ENCODE data around the gene TMEM170A.
"Not testable (repeated sequence)": the region's sequence is repeated elsewhere in the genome, so short reads cannot be mapped to it uniquely, and the experiment has no call there.

The TMEM170A gene, protein sequence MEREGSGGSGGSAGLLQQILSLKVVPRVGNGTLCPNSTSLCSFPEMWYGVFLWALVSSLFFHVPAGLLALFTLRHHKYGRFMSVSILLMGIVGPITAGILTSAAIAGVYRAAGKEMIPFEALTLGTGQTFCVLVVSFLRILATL

DNA sequence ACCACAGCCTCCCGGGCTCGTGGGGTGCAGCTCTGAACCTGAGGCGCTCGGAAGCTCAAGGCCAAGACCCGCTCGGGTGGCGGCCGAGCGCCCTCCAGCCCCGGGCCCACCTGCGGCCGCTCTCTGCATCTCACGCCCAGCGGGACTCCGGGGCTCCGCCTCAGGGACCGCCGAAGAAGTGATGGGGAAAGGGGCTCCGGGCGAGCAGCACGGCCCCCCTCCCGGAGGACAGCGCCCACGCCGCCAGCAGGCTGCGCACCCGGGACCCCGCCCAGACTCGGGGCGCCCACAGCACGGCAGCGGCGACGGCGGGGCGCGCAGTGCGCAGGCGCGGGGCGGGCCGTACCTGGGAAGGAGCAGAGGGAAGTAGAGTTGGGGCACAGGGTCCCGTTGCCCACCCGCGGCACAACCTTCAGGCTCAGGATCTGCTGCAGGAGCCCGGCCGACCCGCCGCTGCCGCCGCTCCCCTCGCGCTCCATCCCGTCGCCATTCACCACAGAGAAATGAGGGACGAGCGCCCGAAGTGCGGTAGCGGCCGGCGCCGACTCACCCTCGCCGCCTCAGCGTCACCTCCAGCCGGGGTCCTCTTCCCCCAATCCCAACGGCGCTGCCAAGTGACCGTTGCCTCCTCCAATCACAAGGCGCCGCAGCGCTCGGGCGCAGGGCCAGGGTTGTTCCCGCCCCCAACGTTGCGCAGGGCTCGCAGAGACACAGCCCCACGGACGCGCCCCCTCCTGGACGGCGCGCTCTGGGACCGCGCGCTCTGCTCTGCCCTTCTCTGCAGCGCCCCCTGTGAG is at the start of gene TMEM170A:
Gene TMEM170A, minus strand, starts transcription at position 568 of the 797 bp plus-strand sequence. Its CDS starts 89 bp downstream, at position 479.
- in situ Hi-C loops (cut with MboI; ENCODE audit: low sequenced_read_pairs): no loop called here

DNA sequence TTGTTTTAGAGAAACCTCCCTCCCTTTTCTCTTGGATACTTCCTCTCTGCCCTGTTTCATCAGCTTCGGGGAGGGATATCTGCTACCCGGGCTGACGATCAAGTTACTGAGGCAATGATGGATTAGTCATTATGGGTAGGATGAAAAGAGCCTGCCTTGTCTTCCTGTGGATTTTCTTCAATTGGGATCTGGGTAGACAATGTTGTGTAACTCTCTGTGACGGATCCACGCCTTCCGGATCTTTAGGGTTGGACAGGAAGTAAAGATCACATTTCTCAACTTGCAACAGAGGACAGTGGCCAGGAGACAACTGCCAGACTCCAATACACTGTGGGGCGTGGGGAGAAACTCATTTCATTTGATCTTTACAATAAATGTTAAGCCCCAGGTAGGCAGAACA is 42.1 kb upstream of the TMEM170A start:
- in situ Hi-C loops (cut with MboI; ENCODE audit: low sequenced_read_pairs): no loop called here

DNA sequence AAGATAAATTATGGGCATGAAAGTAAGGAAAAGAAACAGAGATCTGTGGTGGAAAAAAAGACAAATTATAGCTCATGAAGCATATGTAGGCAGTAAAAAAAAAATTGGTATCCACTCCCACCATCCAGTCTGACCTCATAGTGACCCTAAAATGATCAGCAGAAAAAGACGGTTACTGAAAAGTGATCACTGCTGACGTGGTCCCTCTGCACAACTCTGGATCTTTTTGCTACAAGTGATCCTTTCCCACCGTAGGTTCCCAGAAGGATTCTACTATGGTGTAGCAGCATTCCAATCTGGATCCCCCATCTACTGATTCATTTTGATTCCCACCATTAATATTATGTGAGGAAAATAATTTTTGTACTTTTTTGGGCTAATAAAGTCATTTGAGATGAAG is 41.6 kb upstream of the TMEM170A start:
- in situ Hi-C loops (cut with MboI; ENCODE audit: low sequenced_read_pairs): no loop called here

DNA sequence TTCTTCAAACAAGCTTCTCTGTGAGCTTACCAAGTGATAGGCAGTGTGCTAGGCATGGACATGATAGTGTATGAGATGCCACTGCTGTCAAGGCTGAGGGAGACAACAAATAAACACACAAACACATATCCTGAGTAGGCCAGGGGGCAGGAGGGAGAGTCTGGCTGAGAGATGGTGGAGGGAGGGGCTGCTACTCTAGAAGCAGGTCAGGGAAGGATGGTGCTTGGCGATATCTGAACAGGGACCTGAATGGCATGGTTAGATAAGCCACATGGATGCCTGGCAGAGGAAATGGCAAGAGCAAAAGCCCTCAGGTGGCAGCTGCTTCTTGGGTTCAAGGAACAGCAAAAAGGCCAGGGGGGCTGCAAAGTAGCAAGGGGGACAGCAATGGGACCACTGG is 39.3 kb upstream of the TMEM170A start:
- in situ Hi-C loops (cut with MboI; ENCODE audit: low sequenced_read_pairs): no loop called here

DNA sequence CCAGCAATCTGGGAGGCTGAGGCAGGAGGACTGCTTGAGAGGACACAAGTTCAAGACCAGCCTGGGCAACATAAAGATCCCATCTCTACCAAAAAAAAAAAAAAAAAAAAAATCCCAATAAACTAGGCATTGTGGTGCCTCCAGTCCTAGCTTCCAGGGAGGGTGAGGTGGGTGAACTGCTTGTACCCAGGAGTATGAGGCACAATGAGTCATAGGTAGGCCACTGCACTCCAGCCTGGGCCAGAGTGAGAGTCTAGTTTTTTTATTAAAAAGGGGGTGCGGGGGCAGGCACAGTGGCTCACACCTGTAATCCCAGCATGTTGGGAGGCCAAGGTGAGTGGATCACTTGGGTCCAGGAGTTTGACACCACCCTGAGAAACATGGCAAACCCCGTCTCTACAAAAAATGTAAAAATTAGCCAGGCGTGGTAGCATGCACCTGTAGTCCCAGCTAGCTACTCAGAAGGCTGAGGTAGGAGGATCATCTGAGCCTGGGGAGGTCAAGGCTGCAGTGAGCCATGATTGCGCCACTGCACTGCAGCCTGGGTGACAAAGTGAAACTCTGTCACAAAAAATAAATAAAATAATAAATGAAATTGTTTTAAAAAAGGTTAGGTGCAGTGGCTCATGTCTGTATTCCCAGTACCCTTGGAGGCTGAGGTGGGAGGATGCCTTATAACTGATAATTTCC is 38.6 kb upstream of the TMEM170A start:
- in situ Hi-C loops (cut with MboI; ENCODE audit: low sequenced_read_pairs): no loop called here

DNA sequence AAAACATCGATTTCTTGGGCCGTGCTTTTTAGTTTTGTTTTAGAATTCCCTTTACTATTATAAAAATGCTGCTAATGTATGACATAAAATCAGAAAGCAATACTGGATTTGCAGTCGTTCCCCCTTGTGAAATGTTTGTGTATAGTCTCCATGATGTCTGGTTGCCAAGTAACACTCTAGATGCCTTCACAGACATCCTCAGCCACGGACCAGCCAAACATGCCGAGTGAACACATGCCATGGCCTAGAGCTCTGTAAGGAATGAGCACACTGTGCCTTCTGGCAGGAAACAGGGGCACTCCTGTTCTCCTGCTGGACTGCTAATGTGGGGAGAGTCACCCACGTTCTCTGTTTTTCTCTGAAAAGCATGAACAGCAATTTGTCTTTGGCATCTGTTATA is 37.3 kb upstream of the TMEM170A start:
- in situ Hi-C loops (cut with MboI; ENCODE audit: low sequenced_read_pairs): not testable (repeated sequence)

DNA sequence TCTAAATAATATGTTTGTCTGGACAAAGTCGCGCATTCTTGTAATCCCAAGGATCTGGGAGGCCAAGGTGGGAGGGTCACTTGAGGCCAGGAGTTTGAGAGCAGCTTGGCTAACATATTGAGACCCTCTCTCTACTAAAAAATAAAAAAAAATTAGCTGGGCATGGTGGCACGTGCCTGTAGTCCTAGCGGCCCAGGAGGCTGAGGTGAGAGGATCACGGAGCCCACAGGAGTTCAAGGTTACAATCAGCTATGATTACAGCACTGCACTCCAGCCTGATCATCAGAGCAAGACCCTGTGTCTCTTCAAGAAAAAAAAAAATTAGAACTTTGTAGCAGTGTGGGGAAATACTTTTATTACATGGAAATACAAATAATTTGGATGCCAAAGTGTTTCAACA is 36.9 kb upstream of the TMEM170A start:
- in situ Hi-C loops (cut with MboI; ENCODE audit: low sequenced_read_pairs): no loop called here

DNA sequence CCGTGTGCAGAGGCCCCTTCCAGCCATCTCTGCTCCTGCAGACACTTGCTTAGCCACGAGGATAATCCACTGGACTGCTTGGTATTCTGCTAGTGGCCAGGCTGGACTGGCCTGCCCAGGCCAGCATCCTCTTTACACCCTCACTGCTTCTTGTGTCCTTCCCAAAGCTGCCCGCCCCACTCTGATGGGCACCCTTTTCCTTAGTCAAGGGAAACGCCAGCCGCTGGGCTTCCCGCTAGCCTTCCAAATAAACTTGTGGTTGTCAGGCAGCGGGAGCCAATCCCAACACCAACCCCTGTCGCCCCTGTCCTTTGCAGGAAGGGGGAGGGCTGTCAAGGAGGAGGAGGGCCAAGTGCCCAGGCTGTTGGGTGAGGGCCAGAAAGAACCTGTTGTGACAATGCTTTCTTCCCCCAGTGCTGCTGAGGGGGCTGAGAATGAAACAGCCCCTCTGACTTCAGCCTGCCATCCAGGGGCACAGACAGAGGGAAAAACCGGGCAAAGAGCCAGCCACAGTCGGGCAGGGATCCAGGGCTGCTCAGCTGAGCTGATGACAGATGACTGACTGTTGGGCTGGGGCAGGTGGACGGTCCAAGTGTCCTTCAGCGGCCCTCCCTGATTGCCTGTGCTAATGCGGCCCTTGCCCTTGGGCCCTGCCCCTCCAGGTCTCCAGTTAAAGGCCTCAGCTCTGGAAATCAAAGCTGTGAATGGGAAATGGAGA is 34.3 kb upstream of the TMEM170A start:
- in situ Hi-C loops (cut with MboI; ENCODE audit: low sequenced_read_pairs): loop anchor here (25.0 kb wide), 1 partner anchor 264 kb away; no protein-coding TSS in a partner anchor

DNA sequence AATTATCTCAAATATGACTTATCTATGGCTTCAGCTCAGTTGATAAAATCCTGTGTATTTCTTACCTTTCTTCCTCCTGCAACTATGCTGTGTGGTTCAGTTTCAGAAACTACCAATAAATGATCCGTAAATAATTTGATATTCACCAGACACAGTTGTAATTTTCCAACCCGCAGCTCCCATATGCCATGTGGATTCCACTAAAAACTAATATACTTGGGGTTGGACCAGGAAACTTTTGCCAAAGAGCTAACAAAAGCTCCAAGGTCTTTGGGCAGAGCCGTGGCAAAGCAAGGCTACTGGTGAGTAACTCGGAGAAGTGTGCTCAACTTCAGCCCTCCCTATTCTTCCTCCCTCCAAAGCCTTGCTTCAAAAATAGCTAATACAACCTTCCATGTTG is 33.1 kb upstream of the TMEM170A start:
- in situ Hi-C loops (cut with MboI; ENCODE audit: low sequenced_read_pairs): loop anchor here (25.0 kb wide), 1 partner anchor 265 kb away; no protein-coding TSS in a partner anchor

DNA sequence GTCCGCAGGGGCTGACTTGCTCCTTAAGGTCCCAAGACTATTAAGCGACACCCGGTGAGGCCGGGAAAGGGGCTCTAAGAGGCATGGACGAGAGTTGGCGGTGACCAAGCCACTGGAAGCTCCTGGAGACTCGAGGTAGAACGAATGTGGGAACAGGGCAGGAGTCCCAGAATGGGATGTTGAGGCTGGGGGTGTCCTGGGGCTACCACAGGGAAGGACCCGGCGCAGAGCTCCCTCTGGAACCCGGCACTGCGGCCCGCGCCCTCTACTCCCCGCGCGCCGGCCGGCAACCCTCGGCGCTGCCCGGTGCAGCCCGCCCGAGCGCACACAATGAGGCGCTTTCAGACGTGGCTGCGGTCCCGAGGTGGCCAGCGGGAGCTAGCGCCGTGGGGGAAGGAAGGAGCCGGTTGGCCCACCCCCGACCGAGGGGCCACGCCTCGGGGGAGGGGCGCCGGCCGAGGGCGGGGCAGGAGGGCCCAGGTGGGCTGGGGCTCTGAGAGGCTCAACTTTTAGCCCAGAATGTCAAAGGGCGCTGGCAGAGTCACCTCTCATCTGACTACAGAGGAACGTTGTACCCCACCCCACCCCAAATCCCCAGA is 30.7 kb upstream of the TMEM170A start, which contains the start of gene CHST6:
Gene CHST6, minus strand, starts transcription at position 366 of the 599 bp plus-strand sequence. CDS start 15,613 bp downstream, outside the sequence.
- in situ Hi-C loops (cut with MboI; ENCODE audit: low sequenced_read_pairs): loop anchor here (25.0 kb wide), 1 partner anchor 267 kb away; no protein-coding TSS in a partner anchor

DNA sequence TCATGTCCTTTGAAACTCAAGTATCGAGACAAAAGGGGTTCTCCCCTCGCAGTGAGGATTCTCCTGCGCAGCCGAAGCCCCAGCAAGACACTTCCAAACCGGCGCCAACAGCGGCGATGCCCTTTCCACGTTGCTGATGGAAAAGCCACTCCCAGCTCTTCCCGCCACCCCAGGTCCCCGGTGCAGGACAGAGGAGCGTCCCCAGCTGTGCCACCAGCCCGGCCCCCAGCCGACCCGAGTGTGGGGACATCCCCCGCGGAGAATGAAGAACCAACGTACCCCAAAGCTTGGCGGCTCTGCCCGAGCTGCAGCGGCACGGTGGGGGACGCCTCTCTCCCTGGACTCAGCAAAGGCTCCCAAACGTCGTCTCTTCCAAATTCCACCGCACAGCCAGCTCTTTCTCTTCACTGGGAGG is 30.2 kb upstream of the TMEM170A start:
- in situ Hi-C loops (cut with MboI; ENCODE audit: low sequenced_read_pairs): loop anchor here (25.0 kb wide), 1 partner anchor 268 kb away; no protein-coding TSS in a partner anchor

DNA sequence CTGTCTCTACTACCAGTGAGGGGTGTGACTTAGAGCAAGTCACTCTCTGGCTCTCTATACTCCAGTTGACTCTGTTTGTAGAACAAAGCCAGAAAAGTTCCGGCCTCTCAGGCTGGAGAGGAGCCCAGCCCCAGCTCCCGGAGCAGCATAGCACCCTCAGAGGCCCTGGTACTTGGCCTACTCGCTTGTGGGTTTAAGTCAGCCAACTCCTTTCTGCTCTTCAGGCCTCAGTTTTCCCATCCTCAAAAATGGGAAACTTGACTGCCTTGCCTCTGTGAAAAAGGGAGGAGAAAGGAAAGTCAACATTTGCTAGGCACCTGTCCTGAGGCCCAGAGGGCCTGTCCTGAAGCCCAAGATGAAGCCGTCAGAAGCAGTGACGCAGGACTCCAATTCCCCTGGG is 29.7 kb upstream of the TMEM170A start:
- in situ Hi-C loops (cut with MboI; ENCODE audit: low sequenced_read_pairs): loop anchor here (25.0 kb wide), 1 partner anchor 268 kb away; no protein-coding TSS in a partner anchor

DNA sequence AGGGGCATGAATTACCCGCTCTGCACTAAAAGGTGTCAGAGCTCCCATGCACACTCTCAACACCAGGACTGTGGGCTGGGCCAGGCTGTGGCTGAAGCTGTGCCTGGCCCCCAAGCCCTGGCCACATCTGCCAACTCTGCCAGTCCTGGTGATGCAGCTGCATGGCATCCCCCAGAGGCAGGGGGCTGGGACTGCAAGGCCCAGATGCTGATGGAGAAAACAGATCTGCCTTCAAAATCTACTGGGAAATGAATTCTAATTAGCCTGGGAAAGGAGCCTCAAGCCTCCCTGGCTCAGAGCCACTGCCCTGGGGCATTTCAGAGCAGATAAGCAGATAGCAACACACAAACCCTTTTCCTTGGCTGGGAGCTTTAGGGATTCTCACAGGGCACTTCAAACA is 27.4 kb upstream of the TMEM170A start:
- in situ Hi-C loops (cut with MboI; ENCODE audit: low sequenced_read_pairs): loop anchor here (25.0 kb wide), 1 partner anchor 270 kb away; no protein-coding TSS in a partner anchor

DNA sequence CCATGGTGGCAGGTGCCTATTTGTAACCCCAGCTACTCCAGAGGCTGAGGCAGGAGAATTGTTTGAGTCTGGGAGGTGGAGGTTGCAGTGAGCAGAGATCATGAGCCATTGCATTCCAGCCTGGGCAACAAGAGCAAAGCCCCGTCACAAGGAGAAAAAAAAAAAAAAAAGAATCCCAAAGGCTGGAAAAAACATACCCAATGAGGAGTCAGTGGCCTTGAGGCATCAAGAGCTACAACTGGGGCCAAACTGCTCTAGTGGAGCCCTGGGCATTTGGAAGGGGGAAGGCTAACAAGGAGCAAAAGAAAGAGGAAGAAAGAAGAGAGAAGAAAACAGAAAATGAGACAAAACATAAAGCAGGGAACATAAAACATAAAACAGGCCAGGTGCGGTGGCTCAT is 23.8 kb upstream of the TMEM170A start:
- in situ Hi-C loops (cut with MboI; ENCODE audit: low sequenced_read_pairs): loop anchor here (25.0 kb wide), 1 partner anchor 274 kb away; no protein-coding TSS in a partner anchor

DNA sequence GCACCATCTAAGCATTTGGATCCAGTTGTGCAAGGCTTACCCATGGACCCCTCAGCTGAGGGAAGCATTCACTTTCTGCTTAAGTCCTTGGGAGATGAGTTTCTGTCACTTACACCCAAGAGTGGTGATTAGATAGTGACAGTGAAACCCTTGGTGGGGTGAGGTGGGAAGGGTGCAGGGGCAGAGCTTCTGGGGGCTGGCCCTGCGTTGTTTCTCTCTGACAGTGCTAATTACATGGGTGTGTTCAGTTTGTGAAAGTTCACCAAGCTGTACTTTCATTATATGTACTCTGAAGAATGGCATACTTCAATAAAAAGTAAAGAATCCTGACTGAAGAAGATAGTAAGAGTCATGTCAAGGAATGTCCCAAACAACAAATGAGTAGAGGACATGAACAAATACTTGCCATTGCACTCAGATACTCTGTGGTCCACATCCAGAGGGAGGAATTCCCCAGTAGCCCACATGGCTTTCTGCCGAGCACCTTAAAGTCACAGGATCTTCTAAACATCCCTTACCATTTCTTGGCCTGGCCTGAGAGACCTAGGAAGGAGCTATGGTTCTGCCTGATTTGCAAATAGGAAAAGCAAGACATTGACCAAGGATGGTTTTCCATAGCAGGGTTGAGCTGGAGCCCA is 22.3 kb upstream of the TMEM170A start:
- in situ Hi-C loops (cut with MboI; ENCODE audit: low sequenced_read_pairs): loop anchor here (25.0 kb wide), 1 partner anchor 276 kb away; no protein-coding TSS in a partner anchor

DNA sequence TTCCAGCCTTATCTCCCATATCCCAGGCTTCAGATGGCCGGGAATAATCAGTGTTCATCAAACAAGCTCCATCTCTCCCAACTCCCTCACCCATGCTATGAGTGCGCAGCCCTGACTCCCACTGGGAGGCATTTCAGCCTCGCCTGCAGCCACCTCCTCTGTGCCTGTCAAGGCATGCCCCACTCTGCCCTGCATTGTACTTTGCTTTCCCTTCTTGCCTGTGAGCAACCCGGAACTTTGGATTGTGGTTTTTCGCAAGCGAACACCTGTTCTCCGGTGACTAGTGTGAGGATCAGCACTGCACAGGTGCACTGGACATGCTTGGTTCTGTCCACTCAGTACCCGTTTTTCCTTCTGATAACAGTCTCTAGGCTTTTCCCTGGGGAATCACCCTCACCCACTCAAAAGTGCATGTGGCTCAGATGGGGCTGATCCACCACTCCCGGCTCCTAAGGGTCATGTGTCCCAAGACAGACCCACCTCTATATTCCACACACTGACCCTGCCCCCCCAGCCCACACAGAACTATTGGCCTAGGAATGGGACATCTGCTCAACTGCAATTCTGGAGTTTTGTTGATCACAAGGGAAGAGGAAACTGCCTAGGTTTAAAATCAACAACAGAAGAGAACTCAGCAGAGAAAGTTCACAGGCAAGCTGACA is 21.7 kb upstream of the TMEM170A start:
- in situ Hi-C loops (cut with MboI; ENCODE audit: low sequenced_read_pairs): loop anchor here (25.0 kb wide), 1 partner anchor 276 kb away; no protein-coding TSS in a partner anchor

DNA sequence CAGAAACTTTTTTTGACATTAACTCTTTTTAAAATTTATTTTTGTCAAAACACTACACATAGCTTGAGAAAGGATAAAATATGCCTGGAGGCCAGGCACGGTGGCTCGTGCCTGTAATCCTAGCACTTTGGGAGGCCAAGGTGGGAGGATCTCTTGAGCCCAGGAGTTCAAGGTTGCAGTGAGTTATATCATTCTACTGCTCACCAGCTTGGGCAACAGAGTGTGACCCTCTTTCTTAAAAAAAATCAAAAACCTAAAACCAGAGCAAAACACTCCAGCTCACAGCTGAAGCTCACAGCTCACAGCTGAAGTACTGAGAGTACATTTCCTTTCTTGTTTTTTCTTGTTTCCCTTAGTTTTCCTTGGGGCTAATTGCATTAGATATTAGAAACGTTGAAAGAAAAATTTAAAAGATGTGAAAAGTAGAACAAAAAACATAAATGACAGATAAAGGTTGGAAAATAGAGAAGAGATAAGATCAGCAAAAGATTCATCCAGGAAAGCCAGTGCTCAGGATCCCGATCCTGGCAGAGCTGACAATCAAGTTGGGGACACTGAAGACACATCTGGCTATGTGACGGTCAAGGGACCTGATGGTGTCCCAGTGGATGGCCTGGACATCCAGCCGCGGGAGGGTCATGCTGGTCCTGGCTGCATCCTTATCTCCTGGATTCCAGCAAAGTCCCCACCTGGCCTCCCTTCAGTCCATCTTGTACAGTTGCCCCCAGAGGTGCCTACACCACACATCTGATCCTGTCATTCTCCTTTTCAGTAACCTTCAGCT is 20.9 kb upstream of the TMEM170A start:
- in situ Hi-C loops (cut with MboI; ENCODE audit: low sequenced_read_pairs): loop anchor here (25.0 kb wide), 1 partner anchor 277 kb away; no protein-coding TSS in a partner anchor

DNA sequence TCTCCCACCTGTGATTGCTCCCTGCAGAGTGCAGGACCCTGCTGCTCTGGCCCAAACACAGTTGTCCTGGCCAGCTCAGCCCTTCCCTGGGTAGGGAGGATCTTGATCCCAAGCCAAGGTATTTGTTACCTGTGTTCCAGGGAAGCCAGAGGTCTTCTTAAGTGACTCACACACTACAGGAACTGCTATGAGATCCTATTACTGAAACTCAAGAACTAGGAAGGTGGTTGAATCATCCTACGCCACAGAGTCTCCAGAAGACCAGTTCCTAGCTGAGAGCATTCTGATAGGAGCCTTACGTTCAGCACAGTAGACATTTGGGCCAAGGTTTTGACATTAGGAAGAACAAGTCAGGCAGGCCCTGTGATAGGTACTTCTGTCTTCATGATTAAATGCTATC is 18.7 kb upstream of the TMEM170A start:
- in situ Hi-C loops (cut with MboI; ENCODE audit: low sequenced_read_pairs): loop anchor here (25.0 kb wide), 1 partner anchor 279 kb away; no protein-coding TSS in a partner anchor
